Measurements from ENCODE around the gene PTPRO. TPM values are rescaled to one million over a fixed set of nuclear protein-coding genes. Genes with fewer than 3 reads are reported as not detected.

The PTPRO gene
- total RNA-seq, 1 experiment from 2014 or later, result 0.22 TPM

DNA sequence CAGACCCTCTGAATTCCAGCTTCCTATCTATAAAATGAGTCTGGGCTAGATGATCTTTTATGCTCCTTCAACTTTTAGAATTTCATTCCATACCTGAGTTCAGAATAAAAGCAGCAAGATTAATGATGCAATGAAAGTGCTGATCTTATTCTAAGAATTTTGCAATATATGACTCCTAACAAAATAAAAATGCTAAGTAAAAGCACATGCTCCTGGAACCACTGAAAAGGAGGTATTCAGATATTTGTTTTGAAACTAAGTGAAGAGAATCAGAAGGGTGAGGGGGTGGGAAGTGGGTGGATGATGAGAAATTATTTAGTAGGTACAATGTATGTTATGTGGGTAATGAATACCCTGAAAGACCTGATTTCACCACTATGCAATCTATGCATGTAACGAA is 216.6 kb downstream of the PTPRO start:
- no peak for DNase-seq
- H3K4me3 ChIP-seq, result no peak overlapping the region
- H3K27ac ChIP-seq, result no peak overlapping the region
- H3K27me3 ChIP-seq, result no peaks in the 10 kb centered on the region
- no peaks in the 10 kb centered on the region for H3K36me3 ChIP-seq
- no peaks in the 10 kb centered on the region for H3K9me3 ChIP-seq (replicated peaks)
- H3K4me1 ChIP-seq, result no peaks in the 10 kb centered on the region

DNA sequence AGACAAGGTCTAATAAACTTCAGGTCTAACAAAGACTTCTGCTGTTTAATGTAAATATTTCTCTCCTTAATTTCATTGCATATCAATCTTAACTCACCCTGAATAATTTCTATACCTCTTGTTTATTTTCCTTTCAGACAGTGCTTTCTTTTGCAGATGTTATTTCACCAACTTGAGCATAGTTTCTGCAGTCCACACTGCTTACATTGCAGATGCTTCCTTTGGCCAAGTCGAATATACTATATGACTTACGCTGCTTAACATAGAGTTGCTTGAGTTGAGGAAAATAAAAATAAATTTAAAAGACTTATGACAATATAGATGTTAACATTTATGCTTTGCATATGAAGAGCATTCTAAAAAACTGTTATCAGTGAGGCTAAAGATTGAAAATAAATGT is 217.7 kb downstream of the PTPRO start:
- H3K4me3 ChIP-seq, result no peak overlapping the region
- no peak for DNase-seq
- no peaks in the 10 kb centered on the region for H3K9me3 ChIP-seq (replicated peaks)
- H3K4me1 ChIP-seq, result no peaks in the 10 kb centered on the region
- no peaks in the 10 kb centered on the region for H3K27me3 ChIP-seq
- no peaks in the 10 kb centered on the region for H3K36me3 ChIP-seq
- H3K27ac ChIP-seq, result no peak overlapping the region

- H3K27ac ChIP-seq, result no peak overlapping the region
- DNase-seq, result no peak
Measured at GRCh38 chr12:15540469-15540872, 218.2 kb downstream of the PTPRO start.

GRCh38 chr12:15541996-15542631 is 219.8 kb downstream of the PTPRO start:
- Histone ChIP-seq H3K27me3 (no peaks in the 10 kb centered on the region), H3K4me3 (no peak overlapping the region), H3K27ac (no peak overlapping the region), H3K36me3 (no peaks in the 10 kb centered on the region), H3K4me1 (no peaks in the 10 kb centered on the region), H3K9me3 (replicated peaks) (no peaks in the 10 kb centered on the region)
- DNase-seq, result no peak

More at GRCh38 chr12:15540469-15540872, 218.2 kb downstream of the PTPRO start:
- Histone ChIP-seq H3K9me3 (replicated peaks) (no peaks in the 10 kb centered on the region), H3K4me1 (no peaks in the 10 kb centered on the region), H3K27me3 (no peaks in the 10 kb centered on the region), H3K4me3 (no peak overlapping the region), H3K36me3 (no peaks in the 10 kb centered on the region)

DNA sequence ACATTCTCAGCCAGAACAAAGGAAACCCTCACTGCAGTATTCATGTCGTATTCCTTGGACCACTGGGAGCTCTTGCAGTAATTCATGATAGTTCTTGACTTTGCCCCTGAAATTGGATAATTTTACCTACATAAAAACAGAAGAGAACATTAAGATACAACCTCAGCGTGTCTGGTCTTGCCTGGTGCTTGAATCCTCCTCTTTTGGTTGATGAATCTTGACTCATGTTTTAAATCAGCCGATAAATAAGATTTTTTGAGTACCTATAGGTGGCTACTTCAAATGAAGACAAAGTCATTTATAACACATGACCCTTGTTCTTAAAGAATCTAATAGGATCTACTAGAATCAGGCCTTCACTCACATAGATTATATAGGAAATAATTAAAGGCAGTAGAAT is 221.0 kb downstream of the PTPRO start:
- Histone ChIP-seq H3K9me3 (replicated peaks) (no peaks in the 10 kb centered on the region), H3K4me3 (no peak overlapping the region), H3K4me1 (no peaks in the 10 kb centered on the region), H3K27ac (no peak overlapping the region), H3K36me3 (no peaks in the 10 kb centered on the region), H3K27me3 (no peaks in the 10 kb centered on the region)
- no peak for DNase-seq

GRCh38 chr12:15544589-15544988 is 222.3 kb downstream of the PTPRO start:
- Histone ChIP-seq H3K27me3 (no peaks in the 10 kb centered on the region), H3K27ac (no peak overlapping the region), H3K9me3 (replicated peaks) (no peaks in the 10 kb centered on the region), H3K36me3 (no peaks in the 10 kb centered on the region), H3K4me3 (no peak overlapping the region), H3K4me1 (no peaks in the 10 kb centered on the region)
- DNase-seq, result no peak

GRCh38 chr12:15545334-15545733 is 223.0 kb downstream of the PTPRO start:
- no peaks in the 10 kb centered on the region for H3K36me3 ChIP-seq
- H3K4me3 ChIP-seq, result no peak overlapping the region
- DNase-seq, result no peak
- no peaks in the 10 kb centered on the region for H3K4me1 ChIP-seq
- no peaks in the 10 kb centered on the region for H3K9me3 ChIP-seq (replicated peaks)
- H3K27ac ChIP-seq, result no peak overlapping the region
- H3K27me3 ChIP-seq, result no peaks in the 10 kb centered on the region

GRCh38 chr12:15546102-15546701 is 223.9 kb downstream of the PTPRO start:
- no peaks in the 10 kb centered on the region for H3K27me3 ChIP-seq
- no peaks in the 10 kb centered on the region for H3K4me1 ChIP-seq
- H3K36me3 ChIP-seq, result no peaks in the 10 kb centered on the region
- no peak for DNase-seq
- H3K4me3 ChIP-seq, result no peak overlapping the region
- H3K27ac ChIP-seq, result no peak overlapping the region
- H3K9me3 ChIP-seq (replicated peaks), result no peaks in the 10 kb centered on the region

GRCh38 chr12:15547063-15547462 is 224.8 kb downstream of the PTPRO start:
- Histone ChIP-seq H3K27ac (no peak overlapping the region), H3K36me3 (no peaks in the 10 kb centered on the region), H3K27me3 (no peaks in the 10 kb centered on the region), H3K9me3 (replicated peaks) (no peaks in the 10 kb centered on the region), H3K4me1 (no peaks in the 10 kb centered on the region), H3K4me3 (no peak overlapping the region)
- DNase-seq, result no peak

GRCh38 chr12:15547691-15548090 is 225.4 kb downstream of the PTPRO start:
- no peak overlapping the region for H3K27ac ChIP-seq
- no peaks in the 10 kb centered on the region for H3K4me1 ChIP-seq
- no peak for DNase-seq
- H3K9me3 ChIP-seq (replicated peaks), result no peaks in the 10 kb centered on the region
- no peaks in the 10 kb centered on the region for H3K36me3 ChIP-seq
- H3K4me3 ChIP-seq, result no peak overlapping the region
- H3K27me3 ChIP-seq, result no peaks in the 10 kb centered on the region

GRCh38 chr12:15550793-15551192 is 228.5 kb downstream of the PTPRO start:
- no peak overlapping the region for H3K27ac ChIP-seq
- DNase-seq, result no peak
- no peak overlapping the region for H3K4me3 ChIP-seq
- no peaks in the 10 kb centered on the region for H3K4me1 ChIP-seq
- no peaks in the 10 kb centered on the region for H3K27me3 ChIP-seq
- H3K9me3 ChIP-seq (replicated peaks), result no peaks in the 10 kb centered on the region
- no peaks in the 10 kb centered on the region for H3K36me3 ChIP-seq

DNA sequence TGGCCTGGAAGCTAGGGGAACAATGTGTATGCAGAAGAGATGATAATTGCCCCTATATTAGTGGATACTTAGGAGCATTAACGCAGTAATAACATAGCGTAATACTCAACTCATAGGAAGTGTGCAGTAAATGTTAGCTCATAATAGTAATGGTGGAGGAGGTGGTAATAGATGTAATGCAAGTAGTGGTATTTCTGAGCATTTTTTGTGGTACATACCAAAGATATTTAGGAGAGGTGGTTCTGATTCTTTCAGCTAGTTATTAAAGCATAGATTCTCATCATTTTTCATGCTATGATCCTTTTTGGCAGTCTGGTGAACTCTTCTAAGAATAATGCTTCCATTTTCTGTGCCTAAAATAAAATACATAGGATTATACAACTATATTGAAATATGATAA is 233.1 kb downstream of the PTPRO start:
- H3K27me3 ChIP-seq, result no peaks in the 10 kb centered on the region
- no peaks in the 10 kb centered on the region for H3K36me3 ChIP-seq
- H3K9me3 ChIP-seq (replicated peaks), result no peaks in the 10 kb centered on the region
- no peak for DNase-seq
- no peak overlapping the region for H3K4me3 ChIP-seq
- H3K27ac ChIP-seq, result no peak overlapping the region
- no peaks in the 10 kb centered on the region for H3K4me1 ChIP-seq

- H3K27ac ChIP-seq, result no peak overlapping the region
Measured at GRCh38 chr12:15556411-15557102, 234.2 kb downstream of the PTPRO start.

DNA sequence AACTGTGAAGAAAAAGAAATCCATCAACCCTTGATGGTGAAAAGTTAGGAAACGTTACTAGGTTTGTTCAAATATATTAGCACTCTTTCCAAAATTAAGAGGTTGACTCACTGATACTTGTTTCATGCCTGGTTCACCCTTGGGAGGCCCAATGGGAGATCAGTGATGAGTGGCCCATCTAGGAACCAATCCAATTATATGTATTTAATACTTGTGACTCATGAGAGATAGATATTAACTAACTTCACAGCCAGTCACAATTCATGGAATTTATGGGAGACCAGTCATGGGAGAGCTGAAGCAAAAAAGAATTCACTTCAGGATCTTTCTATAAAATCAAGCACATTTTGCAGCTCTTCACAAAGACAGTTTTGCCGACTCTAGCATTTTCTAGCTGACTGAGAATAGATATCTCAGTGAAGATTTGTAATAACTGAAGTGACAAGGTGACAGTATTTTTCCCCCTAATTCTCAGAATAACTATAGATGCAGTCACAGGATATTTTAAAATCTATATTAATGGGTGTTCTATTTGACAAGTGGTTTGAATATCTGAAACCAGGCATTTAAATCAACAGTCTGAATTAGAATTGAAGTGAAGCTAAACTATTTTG is 236.7 kb downstream of the PTPRO start:
- Histone ChIP-seq H3K27me3 (no peaks in the 10 kb centered on the region), H3K4me1 (peaks cover 17% of the 10 kb centered on the region), H3K9me3 (replicated peaks) (no peaks in the 10 kb centered on the region), H3K4me3 (no peak overlapping the region), H3K36me3 (no peaks in the 10 kb centered on the region), H3K27ac (no peak overlapping the region)
- DNase-seq, result no peak

More at GRCh38 chr12:15556411-15557102, 234.2 kb downstream of the PTPRO start:
- Histone ChIP-seq H3K4me3 (no peak overlapping the region), H3K9me3 (replicated peaks) (no peaks in the 10 kb centered on the region), H3K4me1 (peaks cover 7% of the 10 kb centered on the region; the same call in 1 of the 2 replicates), H3K27me3 (no peaks in the 10 kb centered on the region), H3K36me3 (no peaks in the 10 kb centered on the region)
- DNase-seq, result no peak

DNA sequence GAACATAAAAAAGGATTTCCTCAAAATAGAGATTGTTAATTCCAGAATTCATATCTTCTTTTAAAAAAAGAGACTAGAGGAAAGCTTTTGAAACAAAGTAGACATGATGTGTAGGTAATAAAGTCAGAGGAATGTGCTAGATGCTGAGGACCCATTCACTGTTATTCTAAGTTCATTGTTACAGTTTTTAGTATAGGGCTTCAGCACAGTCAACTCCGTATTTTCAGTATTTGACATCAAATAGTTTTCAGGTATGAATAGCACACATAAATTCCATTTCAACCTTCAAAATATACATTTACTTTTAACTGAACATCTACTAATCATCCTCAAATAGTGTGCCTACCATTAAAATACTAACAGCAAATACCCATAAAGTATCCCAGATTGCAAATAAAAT is 239.1 kb downstream of the PTPRO start:
- H3K4me3 ChIP-seq, result peak overlapping the region; percentile 29; the same call in 1 of the 2 replicates
- H3K27me3 ChIP-seq, result no peaks in the 10 kb centered on the region
- H3K9me3 ChIP-seq (replicated peaks), result no peaks in the 10 kb centered on the region
- no peak for DNase-seq
- H3K36me3 ChIP-seq, result no peaks in the 10 kb centered on the region
- no peak overlapping the region; the same call in 1 of the 2 replicates for H3K27ac ChIP-seq
- H3K4me1 ChIP-seq, result peaks cover 17% of the 10 kb centered on the region

Data from SJCRH30 (cell line).